HG03439 (cell line): Measurements from ENCODE around the gene GGNBP2.
A peak's percentile ranks its signal among the peaks of the same experiment; 100 is the strongest.

Experiments used
- ATAC-seq: cut with Tn5 transposase; IDR thresholded peaks from one replicate; pipeline ENCODE4 v1.9.1; 2021; ENCODE audit warnings: mild to moderate bottlenecking, moderate library complexity; ENCODE audit not compliant: unreplicated experiment

GGNBP2 gene

DNA sequence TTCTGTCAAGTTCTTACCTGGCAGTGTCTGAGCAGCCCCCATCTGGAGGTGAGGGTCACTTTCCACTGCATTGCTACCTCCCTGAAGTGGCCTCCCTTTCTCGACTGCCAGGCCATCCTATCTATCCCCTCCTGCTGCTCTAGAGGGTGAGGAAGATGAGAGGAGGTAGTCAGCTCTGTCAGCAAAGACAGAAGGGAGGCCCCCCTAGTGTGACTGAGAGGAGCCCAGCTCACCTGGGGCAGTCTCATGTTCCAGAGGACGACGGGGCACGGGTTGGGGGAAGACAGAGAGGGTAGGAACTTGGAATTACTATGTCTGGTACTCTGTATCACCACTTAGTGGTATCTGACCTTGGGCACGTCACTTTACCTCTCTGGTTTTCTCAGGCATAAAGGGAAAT, 32.1 kb upstream of the GGNBP2 start:
- no peak for ATAC-seq

DNA sequence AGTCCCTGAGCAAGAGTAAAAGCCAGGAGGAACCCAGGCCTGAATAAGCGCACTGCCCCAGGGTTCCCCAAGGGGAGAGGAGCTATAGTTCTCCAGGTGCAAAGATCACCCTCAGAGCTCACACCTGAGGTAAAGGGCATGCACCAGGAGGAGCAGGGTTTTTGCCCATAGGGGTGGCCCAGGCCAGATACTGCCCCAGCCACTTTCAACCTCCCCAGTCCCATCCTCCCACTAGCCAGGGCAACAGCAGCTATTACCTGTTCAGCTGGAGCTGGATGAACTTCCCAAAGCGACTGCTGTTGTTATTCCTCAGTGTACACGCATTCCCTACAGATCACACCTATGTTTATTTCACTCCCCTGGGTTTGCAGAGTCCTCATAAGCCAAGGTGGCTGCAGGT, 29.9 kb upstream of the GGNBP2 start:
- ATAC-seq, result no peak

DNA sequence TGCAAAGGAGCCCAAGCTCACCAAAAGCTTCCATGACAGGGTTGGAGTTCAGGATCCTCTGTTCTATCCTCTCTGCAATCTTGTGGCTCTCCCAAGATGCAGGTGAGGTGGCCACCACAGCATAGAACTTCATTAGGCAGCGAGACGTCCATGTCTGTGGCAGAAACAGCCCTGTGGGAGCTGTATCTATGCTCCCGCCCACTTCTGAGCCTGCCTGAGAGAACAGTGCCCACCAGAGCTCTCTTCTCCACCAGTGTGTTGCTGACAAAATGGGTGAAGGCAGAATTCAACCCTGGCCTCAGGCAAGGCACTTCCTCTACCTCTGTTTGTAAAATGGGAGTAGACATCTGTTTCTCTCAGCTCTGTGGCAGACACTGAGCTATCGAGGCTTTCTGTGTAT, 28.9 kb upstream of the GGNBP2 start:
- no peak for ATAC-seq

DNA sequence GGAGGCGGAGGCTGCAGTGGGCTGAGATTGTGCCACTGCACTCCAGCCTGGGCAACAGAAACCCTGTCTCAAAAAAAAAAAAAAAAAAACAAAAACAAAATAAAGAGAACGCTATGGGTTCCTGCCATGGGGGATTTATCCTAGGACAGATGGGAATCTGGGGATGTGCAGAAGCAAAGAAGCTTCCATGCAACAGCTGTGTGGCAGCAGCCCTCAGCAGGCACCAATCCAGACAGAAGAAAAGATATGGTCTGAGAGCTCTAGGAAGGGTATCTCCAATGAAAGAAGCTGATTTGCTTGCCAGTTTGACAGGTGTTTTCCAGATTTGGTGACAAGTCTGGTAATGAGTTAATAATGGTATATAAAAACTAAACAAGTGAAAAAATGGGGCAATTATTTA, 21.6 kb upstream of the GGNBP2 start:
- ATAC-seq, result no peak

DNA sequence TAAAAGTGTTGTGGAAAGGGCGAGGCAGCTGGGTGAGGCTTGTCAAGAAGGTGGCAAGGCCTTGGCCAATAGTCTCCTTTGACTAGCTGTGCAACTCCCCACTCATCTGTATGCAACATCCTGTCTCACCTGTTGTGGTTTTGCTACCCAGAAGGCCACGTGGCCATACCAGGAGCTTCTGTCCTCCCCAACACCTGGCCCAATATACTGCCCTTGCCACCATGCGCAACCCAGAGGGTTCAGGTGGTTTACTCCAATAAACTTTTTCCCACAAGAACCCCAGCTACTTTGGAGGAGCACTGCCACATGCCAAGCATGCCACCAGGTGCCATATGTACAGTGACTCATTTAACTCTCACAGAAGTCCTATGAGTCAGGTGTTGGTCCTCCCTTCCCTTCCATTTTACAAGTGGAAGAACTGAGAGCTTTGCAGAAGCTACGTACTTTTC, 20.3 kb upstream of the GGNBP2 start:
- no peak for ATAC-seq

DNA sequence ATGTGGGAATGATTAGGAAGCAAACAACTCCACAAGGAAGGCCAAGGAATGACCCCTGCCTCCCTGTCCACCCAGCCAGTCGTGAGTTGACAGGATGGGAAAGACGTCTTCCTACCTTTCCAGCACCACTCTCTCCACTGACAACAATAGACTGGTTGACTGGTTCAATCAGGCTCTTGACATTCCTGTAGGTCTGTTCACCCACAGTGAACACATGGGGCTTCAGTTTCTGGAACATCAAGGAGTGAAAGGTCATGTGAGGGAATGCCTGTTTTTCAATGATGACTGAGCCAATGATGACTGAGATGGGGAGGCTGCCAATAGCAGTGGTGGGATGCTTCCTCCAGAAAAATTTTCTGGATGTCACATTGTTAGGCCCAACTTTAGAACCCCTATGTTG, 19.6 kb upstream of the GGNBP2 start:
- no peak for ATAC-seq

DNA sequence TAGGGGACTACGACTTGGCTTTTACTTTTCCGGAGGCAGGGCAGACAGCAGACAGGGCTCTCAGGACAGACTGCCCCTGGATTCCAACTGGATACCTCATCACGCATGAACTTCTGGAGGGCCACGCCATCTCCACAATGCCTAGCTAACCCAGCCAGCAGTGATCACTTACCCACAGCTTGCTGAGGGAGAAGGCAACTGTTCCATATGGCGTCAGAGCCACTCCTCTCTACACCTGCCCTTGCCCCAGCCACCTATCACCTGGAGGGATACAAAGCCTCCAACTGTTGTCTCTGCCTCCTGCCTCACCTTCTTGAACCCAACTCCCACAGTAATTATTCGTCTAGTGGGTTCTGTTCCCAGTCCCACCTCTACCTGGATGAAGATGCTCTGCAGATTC, 18.8 kb upstream of the GGNBP2 start:
- no peak for ATAC-seq

DNA sequence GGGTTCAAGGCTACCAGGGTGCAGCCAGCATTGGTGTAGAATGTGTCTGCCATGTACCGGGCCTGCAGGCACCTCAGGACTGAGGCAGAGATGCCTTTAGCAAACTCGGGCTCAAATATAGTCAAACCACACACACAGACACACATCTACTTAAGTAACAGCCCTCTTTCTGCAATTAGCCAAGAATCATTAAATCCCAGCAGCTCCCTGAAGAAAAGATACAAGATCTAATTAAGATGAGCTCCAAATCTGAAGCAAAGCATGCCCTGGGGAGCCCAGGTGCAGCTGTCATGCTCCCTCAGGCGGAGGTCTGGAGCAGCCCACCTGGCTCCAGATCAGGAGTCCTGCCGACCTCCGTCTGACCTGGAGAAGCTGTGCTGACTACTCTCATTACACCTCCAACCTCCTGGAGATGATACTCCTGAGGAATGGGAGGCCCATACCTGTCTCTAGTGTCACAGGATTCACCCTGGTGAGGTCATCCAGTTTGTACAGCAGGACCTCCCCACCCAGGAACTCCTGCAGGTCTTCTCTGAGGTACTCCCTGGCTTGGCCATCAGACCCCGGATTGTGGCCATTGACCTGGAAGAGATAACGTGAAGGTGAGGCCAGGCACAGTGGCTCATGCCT, 17.0 kb upstream of the GGNBP2 start:
- ATAC-seq, result no peak

DNA sequence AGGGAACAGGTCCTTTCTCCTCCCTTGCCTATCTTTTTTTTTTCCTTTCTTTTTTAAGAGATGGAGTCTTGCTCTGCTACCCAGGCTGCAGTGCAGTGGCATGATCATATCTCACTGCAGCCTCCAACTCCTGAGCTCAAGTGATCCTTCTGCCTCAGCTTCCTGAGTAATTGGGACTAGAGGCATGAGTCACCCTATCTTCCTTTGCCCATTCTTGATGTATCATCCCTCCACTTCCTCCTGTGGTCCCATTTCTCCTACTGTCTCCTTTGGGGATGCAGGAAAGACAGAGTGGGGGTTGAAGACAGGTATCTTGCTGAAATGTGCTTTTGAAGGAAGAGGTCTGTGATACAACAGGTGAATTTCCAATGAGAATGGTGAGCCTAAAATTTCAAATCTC, 15.6 kb upstream of the GGNBP2 start:
- no peak for ATAC-seq

DNA sequence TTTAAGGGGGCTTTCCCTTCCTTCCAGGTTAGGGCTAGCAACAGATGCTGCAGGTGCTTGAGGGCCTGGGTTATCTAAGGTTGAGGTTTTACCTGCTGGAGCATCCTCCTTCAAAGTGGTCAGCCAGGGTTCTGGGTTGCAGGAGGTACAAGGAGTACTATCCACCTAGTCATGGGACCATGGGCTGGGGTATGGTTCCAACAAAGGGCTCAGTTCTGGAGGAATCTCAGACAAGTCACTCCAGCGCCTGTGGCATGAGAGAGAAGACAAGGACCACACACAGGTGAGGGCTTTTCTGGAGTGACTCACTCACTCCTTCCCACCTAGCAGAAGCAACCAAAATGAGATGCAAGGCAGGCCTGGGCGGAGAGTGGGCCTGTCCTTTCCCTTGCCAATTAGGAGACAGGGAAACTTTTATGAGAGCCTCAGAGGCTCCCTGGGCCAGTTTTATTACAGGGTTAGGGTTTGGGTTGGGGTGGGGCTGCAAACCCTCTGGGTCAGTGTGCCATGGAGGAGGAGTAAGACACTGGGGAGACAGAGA, 12.2 kb upstream of the GGNBP2 start:
- ATAC-seq, result no peak

DNA sequence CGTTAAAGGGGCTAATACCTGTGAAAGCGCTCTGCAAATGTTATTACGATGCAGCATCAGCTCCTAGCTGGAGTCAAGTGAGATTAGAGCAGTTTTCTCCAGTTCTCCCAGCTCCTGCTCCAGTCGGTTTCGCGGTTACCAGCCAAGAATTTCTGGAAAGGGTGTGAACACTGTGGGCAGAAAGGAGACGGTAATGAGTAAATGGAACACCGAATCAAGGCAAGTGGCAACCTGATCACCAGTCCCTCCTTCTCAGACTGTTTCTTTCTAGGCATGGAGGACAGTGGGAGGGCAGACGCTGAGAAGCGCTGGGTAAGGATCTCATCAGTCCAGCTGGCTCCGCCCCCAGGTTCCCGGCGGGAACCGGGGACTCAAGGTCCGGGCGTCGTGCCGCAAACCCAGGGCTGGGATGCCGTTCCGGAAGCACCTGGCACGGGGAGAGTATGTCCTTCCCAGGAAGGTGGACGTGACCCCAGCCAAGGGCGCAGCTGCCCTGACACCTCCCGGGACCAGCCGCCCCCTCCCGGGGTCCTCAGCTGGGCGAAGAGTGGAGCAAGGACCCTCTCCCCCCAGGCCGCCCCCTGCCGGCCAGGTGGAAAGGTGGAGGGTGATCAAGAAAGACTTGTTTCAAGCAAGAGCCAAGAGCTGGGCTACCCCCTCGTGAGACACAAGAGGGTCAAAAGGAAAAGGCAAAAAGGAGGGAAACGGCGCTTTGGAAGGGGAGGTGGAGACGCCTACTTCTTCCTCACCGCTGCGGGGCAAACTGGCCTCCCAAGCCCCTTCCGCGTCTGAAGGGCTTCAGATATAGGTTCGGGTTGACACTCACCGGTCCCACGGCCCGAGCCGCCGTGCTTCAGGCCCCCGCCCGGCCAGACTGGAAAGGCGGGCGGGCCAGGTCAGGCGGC, 10.5 kb upstream of the GGNBP2 start:
- ATAC-seq, result peak; percentile 47

DNA sequence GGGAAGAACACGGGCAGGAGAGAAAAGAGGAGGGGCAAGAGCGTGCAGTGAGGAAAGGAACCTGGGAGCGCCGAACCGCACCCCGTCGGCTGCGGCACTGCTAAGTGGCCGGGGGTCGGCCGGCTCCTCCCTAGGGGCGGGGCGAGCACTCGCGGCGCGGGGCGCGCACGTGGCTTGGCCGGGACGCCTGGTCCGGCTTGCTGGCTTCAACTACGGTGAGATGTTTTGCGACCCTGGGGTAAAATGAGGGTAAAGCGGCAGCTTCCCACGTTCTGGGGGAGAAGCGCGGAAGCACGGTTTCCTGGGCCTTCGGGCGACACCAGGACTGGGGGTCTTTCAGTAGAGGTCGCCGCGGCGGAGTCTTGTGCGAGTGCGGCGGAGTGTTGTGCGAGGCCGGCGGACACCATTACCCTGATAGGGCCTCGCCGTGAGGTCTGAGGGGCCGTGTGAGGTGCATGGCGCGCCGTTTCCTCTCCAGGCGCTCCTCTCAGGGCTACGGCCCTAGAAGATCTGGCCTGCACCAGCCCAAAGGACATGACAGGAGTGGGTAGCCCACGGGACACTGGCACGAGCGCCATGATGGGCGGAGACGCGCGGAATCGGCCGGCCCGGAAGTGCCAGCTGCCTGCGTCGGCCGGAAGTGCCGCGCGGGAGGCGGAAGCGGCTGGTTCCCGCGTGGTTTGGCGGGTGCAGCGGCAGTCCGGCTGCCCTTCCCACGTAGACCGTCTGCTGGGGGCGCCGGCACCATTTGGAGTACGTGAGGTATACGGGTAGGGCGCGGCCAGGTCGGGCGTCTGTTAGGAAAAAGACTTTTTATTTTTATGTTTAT, 9.7 kb upstream of the GGNBP2 start, which contains the start of the genes MYO19 and PIGW:
TSS of gene MYO19 (minus strand) at position 29 of the 829 bp plus-strand sequence. CDS start 2,330 bp downstream, outside the sequence.
TSS of gene PIGW (plus strand) at position 148 of the 829 bp plus-strand sequence. CDS start 2,115 bp downstream, outside the sequence.
- ATAC-seq, result peak; percentile 63

DNA sequence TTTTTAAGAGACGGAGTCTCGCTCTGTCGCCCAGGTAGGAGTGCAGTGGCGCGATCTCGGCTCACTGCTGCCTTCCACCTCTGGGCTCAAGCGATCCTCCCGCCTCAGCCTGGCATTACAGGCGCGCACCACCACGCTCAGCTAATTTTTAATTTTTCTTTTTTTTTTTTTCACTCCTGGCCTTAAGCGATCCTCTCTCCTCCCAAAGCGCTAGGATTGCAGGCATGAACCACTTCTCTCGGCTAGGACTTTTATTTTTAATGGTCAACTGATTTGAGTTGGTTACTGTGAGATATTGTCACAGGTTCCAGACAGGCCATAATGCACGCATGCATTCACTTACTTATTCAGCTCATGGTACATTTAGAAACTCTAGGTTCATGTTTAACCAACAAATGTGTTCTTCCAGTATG, 9.0 kb upstream of the GGNBP2 start:
- peak; percentile 14 for ATAC-seq

DNA sequence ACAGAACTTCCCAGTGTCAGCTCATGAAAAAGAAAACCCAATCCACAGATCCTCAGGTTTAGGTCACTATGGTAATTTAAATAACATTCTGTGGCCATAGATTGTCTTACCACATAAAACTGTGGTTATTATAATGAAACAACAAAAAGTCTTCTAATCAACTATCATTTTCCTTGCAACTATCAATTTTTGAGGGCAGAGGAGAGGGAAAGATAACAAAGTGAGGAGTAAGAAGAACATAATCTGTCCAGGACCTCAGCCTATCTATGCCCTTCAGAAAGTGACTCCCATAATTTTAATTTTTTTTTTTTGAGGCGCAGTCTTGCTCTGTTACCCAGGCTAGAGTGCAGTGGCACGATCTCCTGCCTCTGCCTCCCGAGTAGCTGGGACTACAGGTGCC, 4.0 kb upstream of the GGNBP2 start:
- no peak for ATAC-seq

DNA sequence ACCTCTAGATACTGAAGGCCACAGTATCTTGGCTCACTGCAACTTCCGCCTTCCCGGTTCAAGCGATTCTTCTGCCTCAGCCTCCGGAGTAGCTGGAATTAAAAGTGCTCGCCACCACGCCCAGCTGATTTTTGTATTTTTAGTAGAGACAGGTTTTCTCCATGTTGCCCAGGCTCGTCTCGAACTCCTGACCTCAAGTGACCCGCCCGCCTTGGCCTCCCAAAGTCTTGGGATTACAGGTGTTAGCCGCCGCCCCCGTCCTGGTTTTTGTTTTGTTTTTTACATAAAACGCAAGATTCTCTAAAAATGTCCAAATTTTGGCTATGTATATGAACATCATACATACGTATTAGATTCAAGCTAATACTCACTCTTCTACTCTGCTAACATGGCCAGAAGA, 2.0 kb upstream of the GGNBP2 start:
- no peak for ATAC-seq

DNA sequence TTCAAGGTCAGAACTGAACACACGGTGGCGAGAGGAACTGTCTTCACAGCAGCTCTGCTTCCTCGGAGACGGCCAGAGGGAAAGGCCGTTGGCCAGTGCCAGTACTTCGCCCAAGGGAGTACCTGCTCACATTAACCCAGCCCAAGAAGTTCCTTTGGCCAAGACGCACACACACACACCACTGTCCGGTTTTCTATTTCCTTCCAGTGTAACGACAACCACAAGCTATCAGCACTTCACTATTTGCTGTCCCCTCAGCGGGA, 744 bp upstream of the GGNBP2 start:
- ATAC-seq, result peak; percentile 10

DNA sequence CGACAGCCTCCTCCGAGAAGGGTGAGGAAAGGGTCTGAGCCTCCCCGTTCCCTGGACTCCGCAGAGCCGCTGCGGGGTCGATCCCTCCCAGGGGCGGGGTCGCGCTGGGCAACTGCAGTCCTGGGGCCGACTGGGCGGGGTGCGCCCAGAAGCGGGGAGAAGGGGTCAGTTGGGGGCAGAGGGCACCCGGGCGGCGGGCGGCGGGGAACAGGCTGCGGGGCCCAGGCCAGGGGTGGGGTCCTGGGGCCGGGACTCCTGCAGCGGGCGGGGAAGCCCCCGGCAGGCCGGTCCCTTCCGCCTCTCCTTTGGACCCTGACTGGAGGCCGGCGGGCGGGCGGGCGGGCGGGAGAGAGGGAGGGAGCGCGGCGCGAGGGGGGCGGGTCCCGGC, 352 bp downstream of the GGNBP2 start:
- ATAC-seq, result peak; percentile 41

DNA sequence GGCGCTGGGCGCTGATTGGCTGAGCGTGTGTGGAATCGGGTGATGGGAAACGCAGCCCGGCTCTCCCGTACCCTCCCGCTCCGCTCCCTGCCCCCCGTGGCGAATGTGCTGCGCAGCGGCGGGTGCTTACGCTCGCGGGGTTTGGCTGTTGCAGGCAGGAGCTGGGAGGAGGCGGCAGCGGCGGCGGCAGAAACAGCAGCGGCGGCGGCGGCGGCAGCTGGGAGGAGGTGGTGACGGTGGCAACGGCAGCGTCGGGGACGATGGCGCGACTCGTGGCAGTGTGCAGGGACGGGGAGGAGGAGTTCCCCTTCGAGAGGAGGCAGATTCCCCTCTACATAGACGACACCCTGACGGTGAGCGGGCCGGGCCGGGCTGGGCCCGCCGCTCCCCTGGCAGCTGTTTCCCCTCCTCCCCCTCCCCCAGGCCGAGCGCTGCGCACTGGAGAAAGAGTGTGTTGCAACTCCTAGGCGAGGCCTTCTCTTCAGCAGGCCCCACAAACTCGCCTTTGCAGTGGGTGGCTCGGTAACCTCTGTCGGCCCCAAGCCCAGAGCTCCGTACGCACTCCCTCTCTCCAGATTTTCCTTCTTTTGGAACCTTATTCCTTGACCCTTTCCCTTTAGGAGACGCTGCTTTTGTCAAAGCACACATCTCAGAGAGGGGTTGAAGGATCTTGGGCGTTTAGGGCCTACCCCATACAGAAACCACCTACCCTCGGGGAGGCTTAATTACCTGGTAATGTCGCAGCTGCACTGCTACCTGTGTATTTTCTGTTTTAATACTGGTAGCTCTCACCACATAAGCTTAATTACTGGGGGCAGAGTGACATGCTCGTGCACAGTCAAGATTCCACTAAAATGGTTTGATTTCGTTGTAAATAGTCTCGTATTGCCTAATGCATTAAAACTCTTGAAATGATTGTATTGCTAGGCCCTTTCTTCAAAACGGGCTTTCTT, 1.0 kb downstream of the GGNBP2 start:
- ATAC-seq, result peak; percentile 67

DNA sequence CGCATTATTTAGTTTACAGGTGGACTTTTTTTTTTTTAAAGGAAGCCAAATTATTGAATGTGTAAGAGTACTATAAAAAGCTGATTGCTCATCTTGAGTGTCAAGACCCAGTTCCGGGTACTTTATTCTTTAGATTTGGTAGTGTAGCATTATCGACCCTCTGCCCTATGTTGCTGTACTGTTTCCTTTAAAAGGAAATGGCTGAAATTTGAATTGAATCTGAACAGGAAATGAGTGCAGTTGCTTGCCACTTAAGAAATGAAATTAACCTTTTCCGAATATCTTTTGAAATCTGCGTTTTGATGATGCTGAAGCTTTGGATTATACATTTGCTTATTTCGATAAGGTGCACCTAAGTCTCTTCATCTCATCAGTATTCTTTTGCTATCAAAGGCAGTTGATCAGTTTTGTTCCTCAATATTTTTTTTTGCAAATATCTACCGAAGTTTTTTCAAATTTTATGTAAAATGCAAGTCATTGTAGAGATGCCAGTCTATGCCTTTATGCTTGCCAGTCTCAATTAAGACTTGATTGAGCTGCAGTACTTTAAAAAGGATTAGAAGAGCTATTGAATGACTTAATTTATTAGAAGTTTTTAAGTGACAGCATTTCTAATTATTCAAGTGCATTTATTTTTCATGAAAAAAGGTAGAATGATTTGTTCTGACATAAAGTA, 1.8 kb downstream of the GGNBP2 start:
- no peak for ATAC-seq

DNA sequence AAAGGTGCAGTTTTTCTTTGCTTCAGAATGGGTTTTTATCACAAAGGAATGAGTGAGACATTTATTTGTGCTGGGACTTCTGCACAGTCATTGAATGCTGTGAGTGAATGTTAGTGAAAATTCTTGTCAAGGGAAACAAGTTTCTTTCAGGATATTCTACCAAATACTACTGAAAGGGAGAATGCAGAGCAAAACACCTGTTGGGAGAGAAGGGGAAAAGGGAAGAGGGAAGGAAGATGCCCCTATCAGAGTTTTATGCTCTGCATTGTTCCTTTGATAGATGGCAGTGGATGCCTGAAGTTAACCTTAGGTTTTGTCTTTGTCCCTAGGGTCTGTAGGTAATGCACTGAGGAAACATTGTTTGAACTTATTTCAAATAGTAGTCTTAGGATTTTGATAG, 3.1 kb downstream of the GGNBP2 start:
- no peak for ATAC-seq
